KMS-11 (cell line): ENCODE data around the gene TBC1D13.

ENCODE experiments used
- H2AFZ ChIP-seq: fragments of 200-600 bp; sonication (generic); 2 replicates; pipeline ENCODE4 v1.6.1; 2016; ENCODE audit warnings: antibody characterized with exemption, mixed run types, low read depth
- H3K27ac ChIP-seq: fragments of 200-600 bp; sonication (generic); 2 replicates; pipeline ENCODE4 v1.6.1; 2016; ENCODE audit warnings: mild to moderate bottlenecking, mixed run types
- H3K27me3 ChIP-seq: fragments of 200-600 bp; sonication (generic); 2 replicates; pipeline ENCODE4 v1.6.1; 2017; ENCODE audit warnings: mild to moderate bottlenecking, low read depth, mixed run types, moderate library complexity; ENCODE audit not compliant: insufficient read depth
- H3K36me3 ChIP-seq: fragments of 200-600 bp; sonication (generic); 2 replicates; pipeline ENCODE4 v1.6.1; 2017; ENCODE audit warnings: mild to moderate bottlenecking, mixed run types; ENCODE audit not compliant: insufficient read depth
- H3K4me1 ChIP-seq: fragments of 200-600 bp; sonication (generic); 2 replicates; pipeline ENCODE4 v1.6.1; 2016; ENCODE audit warnings: mild to moderate bottlenecking, low read depth, mixed run types; ENCODE audit not compliant: poor library complexity, severe bottlenecking
- H3K4me2 ChIP-seq: fragments of 200-600 bp; sonication (generic); 2 replicates; pipeline ENCODE4 v1.7.0; 2016; ENCODE audit warnings: mild to moderate bottlenecking, mixed run types
- H3K4me3 ChIP-seq: fragments of 200-600 bp; sonication (generic); IDR thresholded peaks from 2 replicates; pipeline ENCODE4 v1.6.1; 2017; ENCODE audit warnings: low read depth, low read length, mixed read lengths; ENCODE audit not compliant: insufficient read depth
- H3K79me2 ChIP-seq: fragments of 200-600 bp; sonication (generic); 2 replicates; pipeline ENCODE4 v1.6.1; 2016; ENCODE audit warnings: low read depth, mixed run types; ENCODE audit not compliant: insufficient read depth
- H3K9ac ChIP-seq: fragments of 200-600 bp; sonication (generic); 2 replicates; pipeline ENCODE4 v1.6.1; 2016; ENCODE audit warnings: mild to moderate bottlenecking, mixed run types
- H4K20me1 ChIP-seq: fragments of 200-600 bp; sonication (generic); 2 replicates; pipeline ENCODE4 v1.6.1; 2016; ENCODE audit warnings: mild to moderate bottlenecking, mixed run types; ENCODE audit not compliant: insufficient read depth
- TF ChIP-seq, protein P1 (sequence below): fragments of 200-600 bp; sonication (generic); conservative IDR thresholded peaks from 2 replicates; pipeline ENCODE4 v1.6.1; 2017; ENCODE audit warnings: low read depth, mild to moderate bottlenecking, antibody characterized with exemption, low read length, moderate library complexity, mixed read lengths

The TBC1D13 gene

DNA sequence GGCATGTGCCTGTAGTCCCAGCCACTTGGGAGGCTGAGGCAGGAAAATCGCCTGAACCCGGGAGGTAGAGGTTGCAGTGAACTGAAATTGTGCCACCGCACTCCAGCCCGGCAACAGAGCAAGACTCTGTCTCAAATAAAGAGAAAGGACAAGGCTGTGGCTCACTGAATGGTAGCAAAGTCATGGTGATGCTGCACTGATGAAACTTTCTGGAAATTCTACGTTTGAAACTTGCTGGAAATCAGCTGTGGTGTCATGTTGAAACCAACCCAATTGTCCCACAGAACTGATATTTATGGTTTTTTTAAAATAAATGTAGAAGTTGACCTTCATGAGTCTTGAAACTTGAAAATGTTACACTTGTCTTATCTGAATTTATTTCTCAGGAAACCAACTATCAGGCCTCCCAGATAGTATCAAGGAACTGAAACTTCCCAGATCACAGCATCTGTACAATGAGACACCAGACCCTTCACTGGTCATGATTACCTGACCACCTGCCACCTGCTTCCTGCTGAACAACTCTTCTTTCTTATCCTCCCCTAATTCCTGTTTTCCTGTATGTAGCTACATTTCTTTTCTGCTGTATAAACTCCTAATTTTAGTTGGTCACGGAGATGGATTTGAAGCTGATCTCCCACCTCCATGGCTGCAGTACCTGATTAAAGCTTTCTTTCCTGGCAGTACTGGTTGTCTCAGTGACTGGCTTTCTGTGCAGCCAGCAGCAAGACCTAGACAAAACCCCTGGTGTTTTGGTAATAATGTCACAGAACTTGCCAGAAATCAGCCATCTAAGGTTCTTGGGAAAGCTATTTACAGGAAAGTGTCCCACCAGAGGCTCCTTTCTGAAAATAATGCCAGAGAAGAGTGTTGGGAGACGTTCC, 5.6 kb upstream of the TBC1D13 start:
- Histone ChIP-seq H3K4me1 (peaks cover 8% of the 10 kb centered on the region), H3K9ac (no peak overlapping the region), H3K27me3 (no peaks in the 10 kb centered on the region)

GRCh38 chr9:128782669-128783068, 4.4 kb upstream of the TBC1D13 start:
- H3K4me3 ChIP-seq: no peak overlapping the region
- no peak overlapping the region for H3K4me2 ChIP-seq
- no peak overlapping the region for H3K9ac ChIP-seq
- TF ChIP-seq, protein P1, sequence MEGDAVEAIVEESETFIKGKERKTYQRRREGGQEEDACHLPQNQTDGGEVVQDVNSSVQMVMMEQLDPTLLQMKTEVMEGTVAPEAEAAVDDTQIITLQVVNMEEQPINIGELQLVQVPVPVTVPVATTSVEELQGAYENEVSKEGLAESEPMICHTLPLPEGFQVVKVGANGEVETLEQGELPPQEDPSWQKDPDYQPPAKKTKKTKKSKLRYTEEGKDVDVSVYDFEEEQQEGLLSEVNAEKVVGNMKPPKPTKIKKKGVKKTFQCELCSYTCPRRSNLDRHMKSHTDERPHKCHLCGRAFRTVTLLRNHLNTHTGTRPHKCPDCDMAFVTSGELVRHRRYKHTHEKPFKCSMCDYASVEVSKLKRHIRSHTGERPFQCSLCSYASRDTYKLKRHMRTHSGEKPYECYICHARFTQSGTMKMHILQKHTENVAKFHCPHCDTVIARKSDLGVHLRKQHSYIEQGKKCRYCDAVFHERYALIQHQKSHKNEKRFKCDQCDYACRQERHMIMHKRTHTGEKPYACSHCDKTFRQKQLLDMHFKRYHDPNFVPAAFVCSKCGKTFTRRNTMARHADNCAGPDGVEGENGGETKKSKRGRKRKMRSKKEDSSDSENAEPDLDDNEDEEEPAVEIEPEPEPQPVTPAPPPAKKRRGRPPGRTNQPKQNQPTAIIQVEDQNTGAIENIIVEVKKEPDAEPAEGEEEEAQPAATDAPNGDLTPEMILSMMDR: no peak
- no peak overlapping the region for H3K27ac ChIP-seq
- H3K4me1 ChIP-seq: peaks cover 8% of the 10 kb centered on the region
- H3K36me3 ChIP-seq: no peaks in the 10 kb centered on the region
- H3K79me2 ChIP-seq: peaks cover 5% of the 10 kb centered on the region; the same call in 1 of the 2 replicates
- no peaks in the 10 kb centered on the region for H3K27me3 ChIP-seq
- no peak overlapping the region for H2AFZ ChIP-seq
- no peaks in the 10 kb centered on the region for H4K20me1 ChIP-seq

More for the DNA sequence above, 5.6 kb upstream of the TBC1D13 start:
- H3K4me3 ChIP-seq: no peak overlapping the region
- no peak overlapping the region for H2AFZ ChIP-seq
- no peak overlapping the region for H3K27ac ChIP-seq
- no peaks in the 10 kb centered on the region for H3K36me3 ChIP-seq
- TF ChIP-seq, protein P1: no peak
- H3K79me2 ChIP-seq: no peaks in the 10 kb centered on the region
- H4K20me1 ChIP-seq: no peaks in the 10 kb centered on the region
- no peak overlapping the region for H3K4me2 ChIP-seq

GRCh38 chr9:128785427-128785826, 1.6 kb upstream of the TBC1D13 start:
- Histone ChIP-seq H3K4me2 (no peak overlapping the region), H3K4me3 (no peak overlapping the region), H3K79me2 (peaks cover 13% of the 10 kb centered on the region; the same call in 1 of the 2 replicates), H3K27me3 (no peaks in the 10 kb centered on the region), H3K9ac (no peak overlapping the region), H3K27ac (no peak overlapping the region), H3K4me1 (peaks cover 19% of the 10 kb centered on the region), H3K36me3 (no peaks in the 10 kb centered on the region), H4K20me1 (no peaks in the 10 kb centered on the region), H2AFZ (no peak overlapping the region)
- TF ChIP-seq, protein P1: no peak

- 0 out of 2 replicates have a peak overlapping the region, but pooled peaks have one; percentile 18 for H3K27ac ChIP-seq
- H2AFZ ChIP-seq: peak overlapping the region; percentile 93; the same call in 1 of the 2 replicates
These were observed 606 bp downstream of the TBC1D13 start for GRCh38 chr9:128787659-128788058.

More at GRCh38 chr9:128787659-128788058, 606 bp downstream of the TBC1D13 start:
- Histone ChIP-seq H3K36me3 (no peaks in the 10 kb centered on the region), H4K20me1 (no peaks in the 10 kb centered on the region), H3K27me3 (no peaks in the 10 kb centered on the region), H3K4me3 (no peak overlapping the region), H3K79me2 (peaks cover 13% of the 10 kb centered on the region; the same call in 1 of the 2 replicates), H3K4me2 (peak overlapping the region; percentile 99), H3K9ac (peak overlapping the region; percentile 51; the same call in 1 of the 2 replicates), H3K4me1 (peaks cover 19% of the 10 kb centered on the region)
- TF ChIP-seq, protein P1: no peak
